ENCODE results near the gene PSMD2.

The PSMD2 gene

GRCh38 chr3:184358124-184358767 lies 59.2 kb downstream of the PSMD2 start:
- no peak for DNase-seq

Measured in effector CD4-positive, alpha-beta T cell (primary cell).